ENCODE measurements around the gene TNNT3.
A peak's percentile ranks its signal among the peaks of the same experiment; 100 is the strongest.

TNNT3 gene

DNA sequence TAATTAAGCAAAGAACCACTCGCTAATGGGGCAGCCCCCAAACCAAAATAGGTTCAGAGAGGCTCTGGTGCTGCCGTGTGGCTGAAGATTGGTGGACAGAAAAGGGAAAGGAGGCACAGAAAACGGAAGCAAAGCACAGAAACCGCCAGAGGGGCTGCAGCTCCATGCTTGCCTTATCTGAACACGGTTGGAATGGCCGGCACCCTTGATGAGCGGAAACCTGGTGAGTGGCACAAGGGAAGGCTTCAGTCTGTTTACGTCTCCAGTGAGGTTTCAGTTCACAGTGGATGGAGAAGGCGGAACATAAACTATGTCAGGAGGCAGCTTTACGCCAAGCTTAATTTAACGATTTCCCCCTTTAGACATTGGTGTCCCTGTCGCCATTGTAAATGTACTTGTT, 22.6 kb upstream of the TNNT3 start:
- DNase-seq (ENCODE audit: low spot score): no peak

DNA sequence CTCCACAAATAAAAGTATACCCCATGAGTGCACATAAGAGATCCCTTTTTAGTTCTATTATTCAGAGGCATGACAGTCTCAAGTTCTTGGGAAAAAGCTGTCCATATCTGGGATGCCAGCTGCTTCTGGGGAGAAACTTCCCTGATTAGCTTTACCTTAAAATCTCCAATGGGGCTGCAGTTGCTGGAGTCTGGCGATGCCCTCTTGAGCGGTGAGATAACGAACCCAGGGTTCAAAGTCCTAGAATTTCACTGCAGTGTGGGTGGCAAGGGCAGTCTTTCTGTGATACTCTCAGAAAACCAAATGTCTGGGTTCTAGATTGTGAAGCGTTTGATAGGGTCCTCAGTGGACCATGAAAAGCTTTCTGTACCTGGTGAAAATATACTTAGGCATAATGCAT, 20.4 kb upstream of the TNNT3 start:
- DNase-seq (ENCODE audit: low spot score): no peak

DNA sequence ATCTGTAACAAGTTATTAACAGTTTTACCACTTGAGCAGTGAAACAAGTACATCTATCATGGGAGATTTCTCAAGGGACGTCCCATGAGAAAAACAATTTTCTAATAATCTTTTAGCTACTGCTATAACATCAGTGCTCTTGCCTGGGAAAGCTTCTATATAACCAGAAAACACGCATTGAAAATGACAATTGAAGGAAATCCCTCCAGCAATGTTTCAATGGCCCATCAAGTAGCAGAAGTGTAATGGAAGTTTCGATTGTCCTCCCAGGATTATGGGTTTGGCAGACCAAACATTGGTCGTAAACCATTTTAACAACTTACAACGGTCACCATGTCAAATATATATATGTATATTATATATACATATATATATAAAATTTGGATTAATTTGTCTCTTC, 19.8 kb upstream of the TNNT3 start:
- no peak for DNase-seq (ENCODE audit: low spot score)

DNA sequence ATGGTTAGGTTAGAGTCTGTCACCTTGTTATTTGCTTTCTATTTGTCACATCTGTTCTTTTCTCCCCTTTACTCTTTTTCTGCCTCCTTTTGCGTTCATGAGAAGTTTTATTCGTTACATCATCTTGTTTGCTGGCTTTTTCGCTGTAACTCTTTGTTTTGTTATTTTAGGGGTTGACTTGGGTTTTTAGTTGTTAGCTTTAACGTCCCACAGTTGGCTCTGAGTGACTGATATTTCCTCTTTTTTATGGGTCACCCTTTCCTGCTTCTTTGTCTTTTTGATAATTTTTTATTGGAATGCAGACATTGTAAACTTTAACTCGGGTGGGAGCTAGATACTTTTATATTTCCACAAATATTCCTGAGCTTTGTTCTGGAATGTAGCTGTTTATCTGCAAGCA, 13.3 kb upstream of the TNNT3 start:
- no peak for DNase-seq (ENCODE audit: low spot score)

DNA sequence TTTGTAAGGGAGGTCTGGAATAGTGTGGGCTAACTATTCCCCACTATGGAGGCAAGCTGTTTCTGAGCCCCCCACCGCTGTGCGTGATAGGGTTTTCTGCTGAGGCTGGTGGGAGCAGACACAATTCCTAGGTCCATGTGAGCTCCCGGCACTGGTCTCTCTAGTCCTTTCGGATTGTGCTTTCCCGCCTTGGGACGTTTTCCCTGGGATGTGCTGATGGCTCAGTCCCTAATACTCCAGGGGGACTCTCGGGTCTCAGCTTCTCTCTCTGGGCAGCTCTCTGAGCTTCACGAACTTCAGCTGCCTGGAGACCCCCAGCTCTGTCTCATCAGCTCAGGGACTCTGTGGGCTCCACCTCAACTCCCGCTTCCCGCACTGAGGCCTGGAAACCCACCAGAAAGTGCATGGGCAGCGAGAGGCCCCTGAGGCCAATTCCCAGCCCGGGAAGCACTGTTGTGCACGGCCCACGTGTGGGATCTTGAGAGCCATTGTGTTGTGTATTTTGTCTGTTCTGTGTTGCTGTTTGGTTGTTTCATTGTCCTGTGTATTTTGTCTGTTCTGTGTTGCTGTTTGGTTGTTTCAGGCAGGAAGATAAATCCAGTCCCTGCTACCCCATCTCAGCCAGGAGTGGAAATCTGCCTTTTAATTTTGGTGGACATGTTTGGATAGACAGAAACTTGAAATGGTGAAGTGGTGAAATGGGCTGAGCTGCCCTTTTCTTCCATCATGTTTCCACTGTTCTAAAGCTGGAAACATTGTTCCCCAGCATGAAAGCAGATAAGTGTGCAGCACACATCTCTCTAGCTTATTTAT, 12.7 kb upstream of the TNNT3 start:
- DNase-seq (ENCODE audit: low spot score): peak; percentile 57

DNA sequence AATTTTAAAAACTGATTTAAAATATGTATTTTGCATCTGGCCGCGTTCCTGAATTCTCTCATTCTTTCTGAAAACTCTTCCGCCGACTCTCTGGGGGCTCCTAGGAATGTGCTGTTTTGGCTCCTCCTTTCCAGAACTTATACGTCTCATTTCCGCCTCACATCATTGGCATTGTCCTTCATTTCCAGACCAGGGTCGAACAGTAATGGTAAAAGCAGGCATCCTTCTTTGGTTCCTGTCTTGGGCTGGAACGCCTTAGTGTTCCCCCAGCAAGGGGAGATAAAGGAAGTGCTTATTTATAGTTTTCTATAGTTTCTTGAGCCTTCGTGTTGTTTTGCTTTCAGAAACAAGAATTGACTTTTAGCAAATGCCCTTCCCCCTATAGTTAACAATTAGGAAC, 10.9 kb upstream of the TNNT3 start:
- no peak for DNase-seq (ENCODE audit: low spot score)

DNA sequence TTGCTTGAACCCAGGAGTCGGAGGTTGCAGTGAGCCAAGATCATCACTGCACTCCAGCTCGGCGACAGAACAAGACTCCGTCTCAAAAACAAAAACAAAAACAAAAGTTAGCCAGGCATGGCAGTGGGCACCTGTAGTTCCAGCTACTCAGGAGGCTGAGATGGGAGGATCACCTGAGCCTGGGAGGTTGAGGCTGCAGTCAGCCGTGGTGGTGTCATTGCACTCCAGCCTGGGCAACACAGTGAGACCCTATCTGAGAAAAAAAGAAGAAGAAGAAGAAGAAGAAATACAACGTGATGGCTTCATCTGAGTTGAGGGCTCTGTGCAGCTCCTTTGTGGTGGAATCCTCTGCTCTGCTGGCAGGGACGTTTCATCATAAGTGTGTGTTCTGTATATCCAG, 10.0 kb upstream of the TNNT3 start:
- no peak for DNase-seq (ENCODE audit: low spot score)

DNA sequence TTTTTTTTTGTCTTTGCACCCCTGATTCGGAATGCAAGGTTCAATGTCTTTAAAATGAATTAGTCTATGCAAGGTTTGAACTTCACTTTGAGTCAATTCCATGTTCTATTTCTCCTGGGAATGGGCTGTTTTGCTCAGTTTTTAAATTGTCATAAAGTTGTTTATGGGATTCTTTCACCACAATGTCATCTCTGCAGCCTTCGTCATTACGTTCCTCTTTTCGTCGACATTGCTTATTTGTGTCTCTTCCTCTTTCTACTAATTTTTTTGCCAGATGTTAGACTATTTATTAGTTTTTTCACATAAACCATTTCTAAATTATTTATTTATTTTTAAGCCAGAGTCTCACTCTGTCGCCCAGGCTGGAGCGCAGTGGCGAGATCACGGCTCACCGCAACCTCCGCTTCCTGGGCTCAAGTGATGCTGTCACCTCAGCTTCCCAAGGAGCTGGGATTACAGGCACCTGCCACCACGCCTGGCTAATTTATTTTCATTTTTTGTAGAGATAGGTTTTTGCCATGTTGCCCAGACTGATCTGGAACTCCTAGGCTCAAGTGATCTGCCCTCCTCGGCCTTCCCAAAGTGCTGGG, 7.1 kb upstream of the TNNT3 start:
- DNase-seq (ENCODE audit: low spot score): no peak

DNA sequence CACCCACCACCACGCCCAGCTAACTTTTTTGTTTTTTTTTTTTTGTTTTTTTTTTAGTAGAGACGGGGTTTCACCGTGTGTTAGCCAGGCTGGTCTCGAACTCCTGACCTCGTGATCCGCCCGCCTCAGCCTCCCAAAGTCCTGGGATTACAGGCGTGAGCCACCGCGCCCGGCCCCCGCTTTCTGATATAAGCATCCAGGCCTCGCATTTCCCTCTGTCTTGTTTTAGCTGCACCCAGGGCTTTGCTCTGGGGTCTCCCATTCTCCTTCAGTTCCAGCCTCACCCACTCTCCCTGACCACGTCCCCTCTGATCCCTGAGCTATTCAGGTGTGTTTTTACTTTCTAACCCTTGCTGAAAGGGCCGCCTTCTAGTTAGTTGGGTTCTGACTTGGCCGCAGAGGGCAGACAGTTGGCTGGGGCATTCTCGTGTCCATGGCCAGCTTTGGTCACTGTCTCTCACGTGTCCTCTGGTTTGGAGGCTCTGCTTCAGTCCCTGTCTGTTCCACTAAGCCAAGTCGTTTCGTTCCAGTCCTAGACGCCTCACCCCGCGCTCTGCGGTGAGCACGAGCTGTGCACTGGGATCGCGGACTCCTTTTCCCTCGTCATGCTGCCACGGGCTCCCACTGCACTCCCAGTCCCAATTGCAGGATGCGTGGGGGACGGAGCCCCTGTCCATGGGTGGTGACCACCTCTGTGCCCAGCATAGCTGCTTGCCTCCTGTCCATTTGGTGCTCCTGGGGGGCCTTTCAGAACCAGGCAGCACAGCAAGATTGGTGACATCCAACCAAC, 6.0 kb upstream of the TNNT3 start:
- no peak for DNase-seq (ENCODE audit: low spot score)

DNA sequence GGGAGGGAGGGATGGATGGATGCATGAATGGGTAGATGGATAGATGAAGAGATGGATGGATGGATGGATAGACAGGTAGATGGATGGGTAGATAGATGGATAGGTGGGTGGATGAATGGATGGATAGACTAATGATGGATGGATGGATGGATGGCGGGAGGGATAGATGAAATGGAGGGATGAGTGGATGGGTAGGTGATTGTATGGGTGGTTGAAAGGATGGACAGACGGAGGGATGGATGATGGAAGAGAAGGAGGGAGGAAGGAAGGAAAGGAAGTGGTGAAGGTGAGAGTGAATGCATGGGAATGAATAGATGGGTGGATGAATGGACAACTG, 3.7 kb upstream of the TNNT3 start:
- DNase-seq (ENCODE audit: low spot score): no peak

DNA sequence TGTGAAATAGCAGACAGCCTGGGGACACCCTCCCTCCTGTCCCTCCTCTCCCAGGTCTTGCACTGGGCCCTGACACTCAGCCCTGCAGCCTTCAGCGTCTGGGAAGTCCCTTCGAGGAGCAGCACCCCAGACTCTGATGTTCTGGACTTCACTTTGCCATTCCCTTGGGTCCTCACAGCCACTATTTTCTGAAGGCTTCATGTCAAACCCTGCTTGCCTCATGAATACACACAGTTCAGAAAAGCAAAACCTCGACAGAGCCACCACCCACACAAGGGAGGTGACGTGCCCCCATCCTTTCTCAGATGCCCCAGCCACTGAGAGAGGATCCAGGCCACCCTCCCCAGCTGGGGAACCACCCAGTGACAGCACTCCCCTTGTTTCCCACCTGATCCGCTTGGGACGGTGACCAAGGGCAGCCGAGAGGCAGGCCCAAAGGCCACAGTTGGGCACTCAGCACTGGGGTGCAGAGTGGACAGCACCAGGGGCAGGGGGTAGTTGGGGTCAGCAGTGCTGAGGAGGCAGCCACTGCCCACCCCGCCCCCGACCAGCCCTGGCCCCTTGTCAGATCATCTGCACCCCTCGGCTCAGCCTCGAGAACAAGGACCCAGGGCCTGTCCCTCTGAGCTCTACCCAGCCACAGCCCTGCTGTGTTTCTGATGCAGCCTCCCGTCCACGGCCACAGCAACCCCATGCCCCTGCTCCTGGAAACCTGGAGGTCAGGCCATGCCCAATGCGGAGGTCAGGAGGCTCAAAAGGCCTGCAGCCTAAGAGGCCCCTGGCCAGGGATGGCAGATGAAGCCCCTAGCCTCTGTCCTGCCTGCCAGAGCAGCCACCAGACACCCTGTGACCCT, 3.1 kb upstream of the TNNT3 start:
- no peak for DNase-seq (ENCODE audit: low spot score)

DNA sequence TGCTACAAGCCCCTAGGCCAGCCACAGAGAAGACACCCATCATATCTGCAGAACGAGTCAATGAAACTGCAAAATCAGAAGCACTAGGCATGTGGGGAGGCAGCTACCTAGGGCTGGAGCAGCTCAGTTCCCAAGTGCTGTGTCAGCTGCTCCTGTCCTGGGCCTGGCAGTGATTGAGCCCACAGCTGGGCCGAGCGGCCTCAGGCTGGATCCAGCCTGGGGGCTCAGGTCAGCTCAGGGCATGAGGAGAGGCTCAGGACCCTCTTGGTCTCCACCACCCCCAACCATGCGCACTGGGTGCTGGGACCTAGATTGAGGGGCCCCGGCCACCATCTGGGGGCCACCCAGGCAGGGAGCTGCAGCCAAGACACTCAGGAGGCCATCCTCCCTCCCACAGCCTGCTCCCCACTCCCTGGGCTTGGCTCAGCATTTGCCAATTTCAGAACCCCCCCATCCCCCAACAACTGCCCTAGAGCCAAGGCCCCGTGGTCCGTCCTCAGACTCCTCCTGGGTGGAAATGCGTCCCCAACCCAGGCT, 2.4 kb upstream of the TNNT3 start:
- no peak for DNase-seq (ENCODE audit: low spot score)

DNA sequence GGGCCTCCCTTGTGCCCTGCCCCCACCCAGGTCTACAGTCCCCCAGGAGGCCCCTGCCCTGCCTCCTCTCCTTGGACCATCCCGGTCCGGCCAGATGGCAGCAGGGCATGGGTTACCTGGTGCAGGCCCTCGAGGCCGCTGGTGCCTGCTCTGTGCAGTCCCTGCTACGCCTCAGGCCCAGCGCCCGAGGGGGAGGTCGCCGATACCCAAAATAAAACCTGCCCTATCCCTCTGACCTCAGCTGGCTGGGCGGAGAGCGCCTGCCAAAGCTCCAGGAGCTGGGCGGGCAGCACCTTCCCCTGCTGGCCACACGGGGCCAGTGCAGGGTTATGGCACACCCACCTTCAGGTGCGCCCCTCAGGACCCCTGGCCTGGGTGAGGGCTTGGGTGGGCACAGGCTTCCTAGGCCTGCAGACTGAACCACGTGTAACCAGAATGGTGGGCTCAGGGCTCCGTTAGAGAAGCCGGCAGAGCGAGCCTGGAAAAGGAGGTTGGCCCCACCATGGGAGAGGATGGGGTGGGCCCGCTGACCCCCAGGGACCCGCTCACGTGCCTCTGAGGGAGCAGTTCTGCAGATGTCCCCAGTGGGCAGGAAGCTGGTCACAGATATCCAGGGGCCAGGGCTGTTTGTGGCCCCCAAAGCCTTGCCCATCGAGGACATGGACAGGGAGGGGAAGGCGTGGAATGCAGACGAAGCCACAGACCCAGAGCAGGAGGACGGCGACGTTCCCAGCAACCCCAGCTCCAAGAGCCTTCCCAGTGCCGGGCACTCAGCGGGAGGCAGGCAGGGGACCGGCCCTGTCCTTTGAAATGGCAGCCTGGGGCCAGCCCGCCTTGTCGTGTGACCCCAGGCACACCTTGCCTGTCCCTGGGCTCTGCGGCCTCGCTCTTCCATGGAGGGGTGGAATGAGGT, 1.7 kb upstream of the TNNT3 start:
- DNase-seq (ENCODE audit: low spot score): no peak

DNA sequence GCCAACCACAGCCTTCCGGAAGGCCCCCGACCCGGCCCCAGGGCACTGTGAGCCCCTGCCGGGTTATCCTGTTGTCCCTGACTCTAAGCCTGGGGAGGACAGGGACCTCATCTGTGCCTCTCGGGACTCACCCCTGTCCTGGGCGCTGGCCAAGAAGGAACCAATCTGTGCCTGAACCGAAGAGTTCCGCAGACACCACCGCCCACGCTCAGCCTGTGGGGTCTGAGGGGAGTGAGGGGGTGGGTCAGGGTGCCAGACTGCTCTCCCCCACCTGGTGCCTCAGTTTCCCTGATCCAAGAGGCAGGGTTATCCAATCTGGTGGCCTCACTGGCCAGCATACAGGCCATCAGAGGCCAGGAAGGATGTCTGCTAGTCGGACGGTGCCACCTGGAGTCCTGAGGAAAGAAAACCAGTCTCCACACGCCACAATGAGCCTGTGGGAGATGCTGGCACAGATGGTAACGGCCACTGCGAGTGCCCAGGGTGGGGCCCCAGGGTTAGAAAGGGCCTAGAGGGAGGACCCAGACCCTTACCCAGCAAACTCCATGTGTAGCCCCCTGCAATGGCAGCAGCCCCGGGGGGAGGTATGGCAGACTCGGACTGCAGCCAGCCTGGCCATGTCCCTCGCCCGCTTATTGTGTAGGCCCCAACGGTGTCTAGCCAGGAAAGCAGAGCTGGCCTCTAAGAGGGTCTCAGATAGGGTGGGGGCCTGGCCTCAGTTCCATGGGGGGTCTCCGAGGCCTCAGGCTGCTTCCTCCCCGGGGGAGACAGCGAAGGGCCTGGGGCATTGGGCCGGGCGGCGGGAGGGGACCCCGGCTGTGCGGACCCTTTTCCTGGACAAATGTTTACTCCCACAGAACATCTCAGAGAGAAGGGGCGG, 827 bp upstream of the TNNT3 start:
- DNase-seq (ENCODE audit: low spot score): no peak

DNA sequence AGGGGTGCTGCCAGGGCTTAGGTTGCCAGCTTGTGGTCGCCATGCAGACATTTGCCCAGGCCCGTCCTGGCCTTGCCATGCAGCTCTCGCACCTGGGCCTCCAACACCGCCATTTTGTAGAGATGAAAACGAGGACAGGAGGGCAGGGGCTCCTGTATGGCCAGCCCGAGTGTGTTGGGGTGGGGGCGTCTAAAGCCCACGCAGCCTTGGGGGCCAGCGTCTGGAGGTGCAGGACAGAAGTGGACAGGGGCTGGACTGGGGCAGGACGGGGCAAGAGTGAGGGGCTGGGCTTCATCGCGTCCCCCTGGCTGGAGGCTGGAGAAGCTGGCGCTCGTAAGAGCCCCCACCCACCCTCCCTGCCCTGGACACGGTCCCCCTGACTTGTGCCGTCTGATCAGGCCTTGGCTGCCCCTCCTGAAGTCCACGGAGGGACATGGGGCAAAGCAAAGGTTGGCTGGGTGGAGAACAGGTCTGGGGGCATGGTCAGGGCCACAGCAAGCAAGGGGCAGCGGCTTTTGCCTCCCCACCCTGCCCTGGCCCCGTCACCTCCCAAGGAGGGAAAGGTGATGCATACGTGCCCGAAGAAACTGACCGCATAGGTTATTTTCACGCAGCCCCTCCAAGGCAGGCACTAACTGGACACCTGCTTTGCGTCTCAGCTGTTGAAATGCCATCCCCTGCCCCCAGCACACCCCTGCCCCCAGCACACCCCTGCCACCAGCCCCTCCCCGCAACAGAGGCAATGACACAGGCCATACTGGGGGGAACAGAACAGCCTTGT, 815 bp downstream of the TNNT3 start:
- DNase-seq (ENCODE audit: low spot score): no peak

DNA sequence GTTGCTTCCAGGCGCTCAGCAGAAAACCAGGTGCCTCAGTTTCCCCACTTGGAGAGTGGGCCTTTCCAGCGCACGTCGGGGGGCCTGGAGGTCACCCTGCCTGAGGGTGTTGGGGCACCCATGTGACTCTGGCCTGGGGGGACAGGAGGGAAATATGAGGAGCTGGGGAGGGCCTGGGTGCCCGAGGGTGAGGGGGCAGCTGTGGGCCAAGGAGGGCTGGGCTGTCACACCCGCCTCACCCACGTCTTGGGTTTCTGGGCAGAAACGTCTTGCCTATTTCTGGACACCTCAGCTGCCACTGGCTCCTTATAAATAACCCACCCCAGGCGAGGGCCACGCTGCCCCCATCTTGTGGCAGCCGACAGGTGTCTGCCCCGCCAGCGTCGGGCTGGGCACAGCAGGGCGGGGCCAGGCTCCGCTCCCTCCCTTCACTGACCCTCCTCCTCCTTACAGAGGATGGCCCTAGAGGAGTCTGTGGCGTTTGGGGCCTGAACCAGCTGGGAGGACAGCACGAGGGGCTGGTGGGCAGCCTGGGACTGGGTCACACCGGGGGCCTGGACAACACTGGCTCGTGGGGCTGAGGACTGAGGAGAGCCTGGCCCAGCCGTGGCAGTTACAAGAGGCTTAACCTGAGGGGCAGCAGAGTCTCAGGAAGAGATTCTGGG, 1.5 kb downstream of the TNNT3 start:
- DNase-seq (ENCODE audit: low spot score): no peak

DNA sequence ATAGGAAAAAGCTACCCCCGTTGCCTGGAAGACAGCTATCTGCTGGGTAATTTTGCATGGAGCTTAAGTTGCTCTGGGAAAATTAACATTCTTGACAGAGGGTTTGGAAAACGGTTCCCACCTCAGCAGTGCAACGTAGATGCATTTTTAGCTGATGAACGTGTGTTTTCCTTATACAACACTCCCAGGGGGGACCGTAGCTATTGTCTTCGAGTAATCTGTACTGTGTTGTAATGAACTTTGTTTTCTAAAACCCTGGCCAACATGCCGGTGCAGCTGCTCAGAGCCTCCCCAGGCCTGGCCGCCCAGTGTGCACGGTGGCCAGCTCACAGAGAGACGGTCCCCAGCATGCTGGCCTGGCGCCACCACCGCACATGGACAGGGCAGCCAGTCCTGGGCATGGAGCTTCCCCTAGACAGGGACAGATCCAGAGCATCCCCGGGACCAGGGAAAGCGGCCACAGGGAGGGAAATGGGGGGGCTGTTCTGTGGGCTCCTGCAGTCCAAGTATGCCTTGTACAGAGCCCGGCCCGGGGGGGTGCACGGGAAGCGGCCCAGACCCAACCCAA, 2.2 kb downstream of the TNNT3 start:
- DNase-seq (ENCODE audit: low spot score): peak; percentile 89

DNA sequence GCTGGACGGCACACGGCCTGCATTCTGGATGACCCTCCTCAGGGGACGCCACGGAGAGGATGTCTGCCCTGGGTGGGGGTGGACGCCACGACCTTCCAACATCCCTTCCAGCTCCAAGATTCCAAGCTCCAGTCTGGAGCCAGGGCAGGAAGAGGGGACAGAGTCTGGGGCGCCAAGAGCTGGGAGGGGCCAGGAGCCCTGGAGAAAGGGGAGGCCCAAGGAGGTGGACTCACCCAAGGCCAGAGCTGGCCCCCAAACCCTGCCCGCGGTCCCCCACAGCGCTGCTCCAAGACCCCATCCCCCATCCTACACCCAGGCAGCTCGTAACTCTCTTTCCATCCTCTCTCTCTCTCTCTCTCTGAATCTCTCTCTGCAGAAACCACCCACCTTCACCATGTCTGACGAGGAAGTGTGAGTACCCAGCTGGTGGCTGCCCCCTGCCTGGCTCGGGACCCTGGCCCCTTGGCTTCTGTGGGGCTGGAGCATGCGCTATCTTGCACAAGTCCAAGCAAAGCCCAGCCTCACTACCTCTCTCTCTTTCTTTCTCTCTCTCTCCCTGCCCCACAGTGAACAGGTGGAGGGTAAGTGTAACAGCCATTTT, 3.1 kb downstream of the TNNT3 start:
- no peak for DNase-seq (ENCODE audit: low spot score)

Measured in left forelimb (tissue), 1 donor.